GM19438 (cell line): ENCODE data around the gene HDAC4.

ENCODE experiments used
- ATAC-seq: cut with Tn5 transposase; IDR thresholded peaks from one replicate; pipeline ENCODE4 v1.9.1; 2021; ENCODE audit warnings: low read depth; ENCODE audit not compliant: unreplicated experiment

HDAC4 gene

GRCh38 chr2:239198221-239198620 lies 202.6 kb downstream of the HDAC4 start:
- no peak for ATAC-seq

GRCh38 chr2:239197146-239197545 lies 203.7 kb downstream of the HDAC4 start:
- ATAC-seq: no peak

GRCh38 chr2:239196474-239197021 lies 204.3 kb downstream of the HDAC4 start:
- no peak for ATAC-seq

- no peak for ATAC-seq
Observed at GRCh38 chr2:239195992-239196391, 204.8 kb downstream of the HDAC4 start.

- ATAC-seq: no peak
Observed at GRCh38 chr2:239195318-239195871, 205.4 kb downstream of the HDAC4 start.

- ATAC-seq: no peak
Observed at GRCh38 chr2:239194731-239195317, 206.0 kb downstream of the HDAC4 start.

GRCh38 chr2:239193925-239194677 lies 206.7 kb downstream of the HDAC4 start:
- no peak for ATAC-seq

- ATAC-seq: no peak
Observed at GRCh38 chr2:239193401-239193811, 207.4 kb downstream of the HDAC4 start.

GRCh38 chr2:239192975-239193374 lies 207.8 kb downstream of the HDAC4 start:
- no peak for ATAC-seq

- no peak for ATAC-seq
Observed at GRCh38 chr2:239192456-239192855, 208.4 kb downstream of the HDAC4 start.

- no peak for ATAC-seq
Observed at GRCh38 chr2:239190921-239191885, 209.6 kb downstream of the HDAC4 start.

GRCh38 chr2:239190361-239190760 lies 210.5 kb downstream of the HDAC4 start:
- no peak for ATAC-seq

GRCh38 chr2:239189711-239190131 lies 211.1 kb downstream of the HDAC4 start:
- ATAC-seq: no peak

GRCh38 chr2:239188536-239188935 lies 212.3 kb downstream of the HDAC4 start:
- no peak for ATAC-seq

GRCh38 chr2:239187464-239188253 lies 213.2 kb downstream of the HDAC4 start:
- ATAC-seq: no peak

GRCh38 chr2:239186516-239187357 lies 214.1 kb downstream of the HDAC4 start:
- ATAC-seq: no peak

GRCh38 chr2:239184968-239185903 lies 215.6 kb downstream of the HDAC4 start:
- no peak for ATAC-seq

GRCh38 chr2:239184179-239184578 lies 216.6 kb downstream of the HDAC4 start:
- no peak for ATAC-seq
